HEK293T (cell line): Measurements from ENCODE around the gene NFRKB.

Experiments used
- BHLHE40 ChIP-seq: fragments of 450-650 bp; IDR thresholded peaks from 2 replicates; pipeline ENCODE4 v1.6.1; 2016; ENCODE audit warnings: mild to moderate bottlenecking, moderate library complexity, borderline replicate concordance
- ELF4 ChIP-seq: fragments of 450-650 bp; IDR thresholded peaks from 2 replicates; pipeline ENCODE4 v1.6.1; 2017; ENCODE audit warnings: antibody characterized with exemption
- HDGF ChIP-seq: fragments of 450-650 bp; IDR thresholded peaks from 2 replicates; pipeline ENCODE4 v1.6.1; 2017; ENCODE audit warnings: antibody characterized with exemption, borderline replicate concordance
- LEF1 ChIP-seq: fragments of 450-650 bp; IDR thresholded peaks from 2 replicates; pipeline ENCODE4 v1.6.1; 2017; ENCODE audit warnings: mild to moderate bottlenecking, borderline replicate concordance
- ZNF384 ChIP-seq: fragments of 450-650 bp; IDR thresholded peaks from 2 replicates; pipeline ENCODE4 v1.6.1; 2016
- TF ChIP-seq, protein P1 (sequence below): fragments of 450-650 bp; IDR thresholded peaks from 2 replicates; pipeline ENCODE4 v1.6.1; 2016

DNA sequence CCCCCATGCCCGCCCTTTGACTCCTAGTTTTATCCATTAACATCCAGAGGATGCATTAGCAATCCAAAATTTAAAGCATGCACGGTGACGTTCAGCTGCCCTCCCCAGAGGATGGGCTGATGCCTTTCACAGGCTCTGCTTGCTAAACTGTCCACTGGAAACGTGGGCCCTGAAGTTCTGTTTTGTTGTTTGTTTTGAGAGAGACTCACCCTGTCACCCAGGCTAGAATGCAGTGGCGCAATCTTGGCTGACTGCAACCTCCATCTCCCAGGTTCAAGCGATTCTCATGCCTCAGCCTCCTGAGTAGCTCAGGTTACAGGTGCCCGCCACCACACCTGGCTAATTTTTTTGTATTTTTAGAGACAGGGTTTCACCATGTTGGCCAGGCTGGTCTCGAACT, 39.3 kb downstream of the NFRKB start:
- TF ChIP-seq, protein P1, sequence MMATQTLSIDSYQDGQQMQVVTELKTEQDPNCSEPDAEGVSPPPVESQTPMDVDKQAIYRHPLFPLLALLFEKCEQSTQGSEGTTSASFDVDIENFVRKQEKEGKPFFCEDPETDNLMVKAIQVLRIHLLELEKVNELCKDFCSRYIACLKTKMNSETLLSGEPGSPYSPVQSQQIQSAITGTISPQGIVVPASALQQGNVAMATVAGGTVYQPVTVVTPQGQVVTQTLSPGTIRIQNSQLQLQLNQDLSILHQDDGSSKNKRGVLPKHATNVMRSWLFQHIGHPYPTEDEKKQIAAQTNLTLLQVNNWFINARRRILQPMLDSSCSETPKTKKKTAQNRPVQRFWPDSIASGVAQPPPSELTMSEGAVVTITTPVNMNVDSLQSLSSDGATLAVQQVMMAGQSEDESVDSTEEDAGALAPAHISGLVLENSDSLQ = no peak
- no peak for TF ChIP-seq HDGF
- no peak for TF ChIP-seq ZNF384
- no peak for TF ChIP-seq LEF1
- no peak for TF ChIP-seq BHLHE40
- TF ChIP-seq ELF4 = no peak
